Measurements from ENCODE around the gene MINDY4B.

The MINDY4B gene

GRCh38 chr3:150840802-150841515 is 64.3 kb downstream of the MINDY4B start:
- no peak overlapping the region for H3K4me3 ChIP-seq (ENCODE audit: low read depth, low read length, poor library complexity, severe bottlenecking)
- no peaks in the 10 kb centered on the region for H3K36me3 ChIP-seq (ENCODE audit: insufficient read depth, low read length)
- no peaks in the 10 kb centered on the region for H3K79me2 ChIP-seq (ENCODE audit: insufficient read depth, low read length)
- H3K9me2 ChIP-seq (ENCODE audit: low read depth, low read length): no peaks in the 10 kb centered on the region
- no peaks in the 10 kb centered on the region for H3K9me3 ChIP-seq (ENCODE audit: low read length)
- peak; percentile 56 for TF ChIP-seq CTCF (IDR thresholded peaks at IDR 0.05; ENCODE audit: low read length)
- TF ChIP-seq EZH2 (IDR thresholded peaks at IDR 0.05; ENCODE audit: borderline replicate concordance, low read length): no peak
- H2AFZ ChIP-seq (ENCODE audit: low read length): no peak overlapping the region
- no peaks in the 10 kb centered on the region for H3F3A ChIP-seq (ENCODE audit: insufficient read depth, low read length)
- no peak overlapping the region for H3K27ac ChIP-seq (ENCODE audit: low read depth, low read length, poor library complexity, severe bottlenecking)
- no peaks in the 10 kb centered on the region for H3K4me1 ChIP-seq (ENCODE audit: insufficient read depth, low read length, severe bottlenecking)
- H3K27me3 ChIP-seq (ENCODE audit: insufficient read depth, low read length): no peaks in the 10 kb centered on the region; the same call in 1 of the 2 replicates
- no peaks in the 10 kb centered on the region for H4K20me1 ChIP-seq (ENCODE audit: insufficient read depth, low read length)
- no peak overlapping the region for H3K4me2 ChIP-seq (ENCODE audit: low read length)
- H3K9ac ChIP-seq (ENCODE audit: low read length): no peak overlapping the region

GRCh38 chr3:150830745-150831144 is 74.5 kb downstream of the MINDY4B start:
- no peaks in the 10 kb centered on the region for H3K9me2 ChIP-seq (ENCODE audit: low read depth, low read length)
- no peaks in the 10 kb centered on the region for H3K27me3 ChIP-seq (ENCODE audit: insufficient read depth, low read length)
- no peak overlapping the region for H3K4me3 ChIP-seq (ENCODE audit: low read depth, low read length, poor library complexity, severe bottlenecking)
- TF ChIP-seq CTCF (IDR thresholded peaks at IDR 0.05; ENCODE audit: low read length): no peak
- no peak for TF ChIP-seq EZH2 (IDR thresholded peaks at IDR 0.05; ENCODE audit: borderline replicate concordance, low read length)
- H3F3A ChIP-seq (ENCODE audit: insufficient read depth, low read length): no peaks in the 10 kb centered on the region
- no peaks in the 10 kb centered on the region for H3K79me2 ChIP-seq (ENCODE audit: insufficient read depth, low read length)
- no peaks in the 10 kb centered on the region for H3K36me3 ChIP-seq (ENCODE audit: insufficient read depth, low read length)
- no peak overlapping the region for H3K9ac ChIP-seq (ENCODE audit: low read length)
- no peak overlapping the region for H3K4me2 ChIP-seq (ENCODE audit: low read length)
- no peak overlapping the region for H3K27ac ChIP-seq (ENCODE audit: low read depth, low read length, poor library complexity, severe bottlenecking)
- H4K20me1 ChIP-seq (ENCODE audit: insufficient read depth, low read length): no peaks in the 10 kb centered on the region
- no peaks in the 10 kb centered on the region for H3K9me3 ChIP-seq (ENCODE audit: low read length)
- no peak overlapping the region for H2AFZ ChIP-seq (ENCODE audit: low read length)
- no peaks in the 10 kb centered on the region for H3K4me1 ChIP-seq (ENCODE audit: insufficient read depth, low read length, severe bottlenecking)

- no peaks in the 10 kb centered on the region for H4K20me1 ChIP-seq (ENCODE audit: insufficient read depth, low read length)
- H2AFZ ChIP-seq (ENCODE audit: low read length): no peak overlapping the region
- H3K9me2 ChIP-seq (ENCODE audit: low read depth, low read length): no peaks in the 10 kb centered on the region
- no peaks in the 10 kb centered on the region for H3K9me3 ChIP-seq (ENCODE audit: low read length)
- H3K4me3 ChIP-seq (ENCODE audit: low read depth, low read length, poor library complexity, severe bottlenecking): peak overlapping the region; percentile 23
- no peak overlapping the region for H3K9ac ChIP-seq (ENCODE audit: low read length)
- H3K4me1 ChIP-seq (ENCODE audit: insufficient read depth, low read length, severe bottlenecking): no peaks in the 10 kb centered on the region
- peak overlapping the region; percentile 24; the same call in 1 of the 2 replicates for H3K4me2 ChIP-seq (ENCODE audit: low read length)
- no peaks in the 10 kb centered on the region for H3K36me3 ChIP-seq (ENCODE audit: insufficient read depth, low read length)
- H3K79me2 ChIP-seq (ENCODE audit: insufficient read depth, low read length): no peaks in the 10 kb centered on the region
- H3K27ac ChIP-seq (ENCODE audit: low read depth, low read length, poor library complexity, severe bottlenecking): no peak overlapping the region
- TF ChIP-seq CTCF (IDR thresholded peaks at IDR 0.05; ENCODE audit: low read length): peak; percentile 73
- TF ChIP-seq EZH2 (IDR thresholded peaks at IDR 0.05; ENCODE audit: borderline replicate concordance, low read length): no peak
- no peaks in the 10 kb centered on the region for H3F3A ChIP-seq (ENCODE audit: insufficient read depth, low read length)
- H3K27me3 ChIP-seq (ENCODE audit: insufficient read depth, low read length): no peaks in the 10 kb centered on the region
These were observed 75.1 kb downstream of the MINDY4B start for GRCh38 chr3:150830094-150830681.
